SU-DHL-6 (cell line): ENCODE data around the gene STIP1.

Source experiments
- CTCF ChIP-seq: fragments of 200-600 bp; sonication (generic); IDR thresholded peaks from one replicate; pipeline ENCODE4 v1.5.1; 2017; ENCODE audit warnings: antibody characterized with exemption, mild to moderate bottlenecking, low read length, moderate library complexity; ENCODE audit not compliant: insufficient read depth, poor library complexity, severe bottlenecking
- EZH2phosphoT487 ChIP-seq: fragments of 200-600 bp; sonication (generic), shearing (Covaris generic); conservative IDR thresholded peaks from 2 replicates; pipeline ENCODE4 v1.6.1; 2018; ENCODE audit warnings: mild to moderate bottlenecking, antibody characterized with exemption, low read length, moderate library complexity, mixed read lengths

GRCh38 chr11:64219755-64220154 lies 33.8 kb downstream of the STIP1 start:
- TF ChIP-seq CTCF, result no peak
- no peak for TF ChIP-seq EZH2phosphoT487
